Measurements from ENCODE around the gene TUFT1. TPM values are rescaled to one million over a fixed set of nuclear protein-coding genes. Genes with fewer than 3 reads are reported as not detected.

TUFT1 gene
- total and polyA plus RNA-seq, 2 of the 8 experiments (the other 6 are each of a cell fraction or from before 2014, with no cell fraction given): 7.3 to 10.4 TPM

- no peak for DNase-seq (ENCODE audit: low read depth in 1 of 2, low spot score in 2 of 2)
- Histone ChIP-seq H3K18ac (ENCODE audit: extremely low read depth, low read length) (no peak overlapping the region), H3K27ac (ENCODE audit: low read depth, low read length) (no peak overlapping the region), H2AFZ (ENCODE audit: low read length) (no peak overlapping the region), H3K23me2 (ENCODE audit: low read depth, low read length) (no peaks in the 10 kb centered on the region; the same call in 1 of the 2 replicates), H3K79me2 (ENCODE audit: control insufficient read depth in 1 of 2, insufficient read depth in 2 of 2, low read length in 2 of 2) (peaks cover 0 to 36% of the 10 kb centered on the region in 2 experiments; a peak in 2 of 4 replicates), H4K5ac (ENCODE audit: insufficient read length, low read depth, low read length) (no peak overlapping the region), H3K4me1 (replicated peaks in 1 of 4; ENCODE audit: control insufficient read depth in 3 of 4, insufficient read depth in 4 of 4, low read length in 3 of 4) (peaks cover 7 to 16% (median 10%) of the 10 kb centered on the region in 4 experiments), H3K56ac (replicated peaks; ENCODE audit: insufficient read length, low read depth, low read length) (no peak overlapping the region), H3K23ac (ENCODE audit: insufficient read length) (no peak overlapping the region), H2BK20ac (ENCODE audit: low read length) (no peak overlapping the region), H2BK120ac (replicated peaks; ENCODE audit: low read depth, low read length) (no peak overlapping the region), H3K14ac (ENCODE audit: insufficient read length) (no peak overlapping the region), H4K8ac (ENCODE audit: extremely low read depth, insufficient read depth, low read length) (no peak overlapping the region), H3K9ac (replicated peaks in 1 of 4; ENCODE audit: extremely low read depth in 1 of 4, low read depth in 3 of 4, low read length in 3 of 4) (no peak overlapping the region), H3K79me1 (ENCODE audit: low read depth, low read length) (peaks cover 9% of the 10 kb centered on the region; the same call in 1 of the 2 replicates), H4K91ac (replicated peaks; ENCODE audit: insufficient read length, low read length) (no peak overlapping the region), H2BK12ac (ENCODE audit: low read depth, low read length) (no peak overlapping the region), H2AK5ac (ENCODE audit: low read depth, low read length) (no peak overlapping the region), H3K36me3 (ENCODE audit: control insufficient read depth in 2 of 4, insufficient read depth in 4 of 4, low read length in 3 of 4) (peaks cover 13 to 33% (median 30%) of the 10 kb centered on the region in 4 experiments), H3K9me3 (ENCODE audit: insufficient read depth in 2 of 2, low read depth in 1 of 2, low read length in 1 of 2) (no peaks in the 10 kb centered on the region), H3K4me2 (ENCODE audit: insufficient read depth in 1 of 2, low read depth in 2 of 2, low read length in 2 of 2) (no peak overlapping the region), H2BK15ac (ENCODE audit: low read length) (no peak overlapping the region), H3K4ac (replicated peaks; ENCODE audit: insufficient read length, low read depth, low read length) (no peak overlapping the region), H4K20me1 (replicated peaks in 1 of 2; ENCODE audit: control insufficient read depth in 1 of 2, insufficient read depth in 2 of 2, low read length in 2 of 2) (peaks cover 0 to 4% of the 10 kb centered on the region in 2 experiments), H3K4me3 (ENCODE audit: extremely low read depth in 1 of 4, insufficient read depth in 2 of 4, low read depth in 3 of 4, low read length in 4 of 4) (no peak overlapping the region), H2BK5ac (ENCODE audit: low read depth, low read length) (no peak overlapping the region), H3K27me3 (replicated peaks in 1 of 4; ENCODE audit: control insufficient read depth in 3 of 4, extremely low read depth in 1 of 4, insufficient read depth in 3 of 4, low read length in 3 of 4) (0 out of 7 replicates have a peak, but pooled peaks cover 0 to 3% (median 0%) of the 10 kb centered on the region in 4 experiments)
- ChIA-PET POLR2A (ENCODE audit: partially characterized antibody) (interaction anchor here (1.1 to 17.1 kb wide), 2 partner anchors 18 to 24 kb away, joined by 3 to 283 read pairs; partner anchors contain the start of gene TUFT1), CTCF (ENCODE audit: partially characterized antibody) (interaction anchor here (1.6 to 6.1 kb wide), 2 partner anchors 15 to 75 kb away, joined by 5 to 54 read pairs; no protein-coding TSS in a partner anchor)
- 92% methylated on average over 13 of the region's 15 CpGs; no CpG with 5 or more reads in 1 of the 2 experiments for WGBS, 2 experiments (ENCODE audit: extremely low coverage in 1 of 2, insufficient coverage in 1 of 2, insufficient read length in 1 of 2, insufficient replicate concordance in 2 of 2, low coverage in 1 of 2, low lambda C conversion rate in 2 of 2, missing lambda C conversion rate in 1 of 2)
- TF ChIP-seq GTF2F1 (IDR thresholded peaks at IDR 0.05; ENCODE audit: borderline replicate concordance, low read depth, low read length): no peak
- TF ChIP-seq RXRA (IDR thresholded peaks at IDR 0.05; ENCODE audit: insufficient read depth, low read depth, low read length): no peak
- no peak for TF ChIP-seq CHD2 (IDR thresholded peaks at IDR 0.05; ENCODE audit: low read length)
- no peak for TF ChIP-seq SRF (IDR thresholded peaks at IDR 0.05; ENCODE audit: low read depth, low read length)
- FAIRE-seq: no peak
These were observed 21.2 kb upstream of the TUFT1 start for GRCh38 chr1:151518936-151519335.
